LNCAP (cell line): Measurements from ENCODE around the gene DAG1.

Experiments
- CTCF ChIP-seq: fragments of 450-650 bp; IDR thresholded peaks from 2 replicates; pipeline ENCODE4 v1.5.1; 2017; ENCODE audit warnings: mild to moderate bottlenecking

DAG1 gene

GRCh38 chr3:49469936-49470713 is at the start of gene DAG1:
DAG1 (plus strand) TSS chr3:49470267; CDS start chr3:49510535, 40,268 bp downstream.
- TF ChIP-seq CTCF: no peak

DNA sequence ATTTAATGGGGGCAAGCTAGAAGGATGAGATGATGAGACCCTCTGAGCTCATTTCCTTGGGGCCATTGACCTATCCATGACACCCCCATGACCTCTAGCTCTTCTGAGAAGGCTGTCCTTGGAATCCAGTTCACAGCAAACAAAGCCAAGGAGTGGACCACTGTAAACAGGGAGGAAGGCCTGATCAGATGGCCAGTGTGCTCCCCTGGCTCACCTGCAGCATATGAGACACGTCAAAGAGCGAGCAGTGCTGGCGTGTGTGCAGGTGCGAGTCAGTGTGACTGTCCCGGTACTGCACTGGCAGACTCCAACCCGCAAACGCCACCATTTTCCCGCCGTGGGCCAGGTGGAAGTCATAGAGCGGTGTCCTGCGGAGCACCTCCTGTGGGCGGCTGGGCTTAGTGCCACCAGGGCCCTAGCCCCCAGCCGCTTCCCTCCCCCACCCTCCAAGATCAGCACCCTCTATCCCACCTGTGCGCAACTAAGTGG is 48.1 kb upstream of the DAG1 start:
- TF ChIP-seq CTCF: no peak

- TF ChIP-seq CTCF: no peak
Measured at GRCh38 chr3:49422379-49423248, 47.5 kb upstream of the DAG1 start, which contains the start of gene AMT. AMT (minus strand) TSS chr3:49422473; CDS start chr3:49422450, 23 bp downstream.

GRCh38 chr3:49424816-49425215 is 45.3 kb upstream of the DAG1 start:
- TF ChIP-seq CTCF: no peak

- no peak for TF ChIP-seq CTCF
Measured at GRCh38 chr3:49427586-49427985, 42.5 kb upstream of the DAG1 start.

- TF ChIP-seq CTCF: no peak
Measured at GRCh38 chr3:49428752-49429080, 41.4 kb upstream of the DAG1 start.

GRCh38 chr3:49434731-49435130 is 35.3 kb upstream of the DAG1 start:
- no peak for TF ChIP-seq CTCF
